Fibroblast of skin of left biceps (primary cell): ENCODE results near the gene ACYP2.
A peak's percentile ranks its signal among the peaks of the same experiment; 100 is the strongest.
"Not testable (repeated sequence)": the region's sequence is repeated elsewhere in the genome, so short reads cannot be mapped to it uniquely, and the experiment has no call there.

Experiments used
- DNase-seq, 2 experiments: peaks; one replicate each; pipeline ENCODE4 v3.0.0-alpha.2; 2013; ENCODE audit warnings: low read depth in 2 of 2

ACYP2 gene

GRCh38 chr2:54321047-54321446 is 205.6 kb downstream of the ACYP2 start:
- no peak for DNase-seq

DNA sequence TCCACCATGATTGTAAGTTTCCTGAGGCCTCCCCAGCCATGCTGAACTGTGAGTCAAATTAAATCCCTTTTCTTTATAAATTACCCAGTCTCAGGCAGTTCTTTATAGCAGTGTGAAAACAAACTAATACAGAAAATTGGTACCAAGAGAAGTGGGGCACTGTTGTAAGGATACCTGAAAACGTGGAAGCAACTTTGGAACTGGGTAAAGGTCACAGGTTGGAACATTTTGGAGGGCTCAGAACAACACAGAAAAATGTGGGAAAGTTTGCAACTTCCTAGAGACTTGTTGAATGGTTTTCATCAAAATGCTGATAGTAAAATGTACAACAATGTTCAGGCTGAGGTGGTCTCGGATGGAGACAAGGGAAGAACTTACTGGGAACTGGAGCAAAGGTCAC is 209.1 kb downstream of the ACYP2 start:
- DNase-seq: not testable (repeated sequence)

GRCh38 chr2:54325148-54325547 is 209.7 kb downstream of the ACYP2 start:
- DNase-seq: no peak

DNA sequence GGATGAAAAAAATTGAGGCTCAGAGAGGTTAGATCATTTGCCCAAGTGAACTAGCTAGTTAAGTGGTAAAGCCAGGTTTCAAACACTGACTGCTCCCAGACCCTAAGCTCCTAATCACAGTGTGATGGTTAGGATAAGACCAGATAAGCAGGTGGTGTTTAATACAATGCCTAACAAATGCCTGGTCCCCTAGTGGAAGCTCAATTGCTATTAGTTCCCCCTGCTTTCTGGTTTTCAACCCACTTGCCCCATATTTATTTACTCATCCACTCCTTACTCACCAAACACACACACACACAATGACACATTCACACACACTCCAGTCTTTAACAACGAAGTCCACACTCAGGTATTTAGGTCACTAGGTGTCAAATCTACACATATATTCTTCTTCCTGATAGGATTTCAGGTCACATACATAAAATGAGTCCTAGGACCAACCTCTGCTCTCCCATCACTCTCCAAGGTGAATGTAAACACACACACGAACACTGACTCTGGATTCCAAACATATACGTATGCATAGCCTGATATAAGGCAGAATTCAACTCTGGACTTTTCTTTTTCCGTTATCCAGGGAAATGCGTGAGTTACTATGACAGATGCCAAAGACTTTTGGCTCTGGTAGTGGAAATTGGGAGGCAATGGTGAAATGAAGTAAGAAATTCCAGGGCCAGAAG is 214.2 kb downstream of the ACYP2 start:
- no peak for DNase-seq

DNA sequence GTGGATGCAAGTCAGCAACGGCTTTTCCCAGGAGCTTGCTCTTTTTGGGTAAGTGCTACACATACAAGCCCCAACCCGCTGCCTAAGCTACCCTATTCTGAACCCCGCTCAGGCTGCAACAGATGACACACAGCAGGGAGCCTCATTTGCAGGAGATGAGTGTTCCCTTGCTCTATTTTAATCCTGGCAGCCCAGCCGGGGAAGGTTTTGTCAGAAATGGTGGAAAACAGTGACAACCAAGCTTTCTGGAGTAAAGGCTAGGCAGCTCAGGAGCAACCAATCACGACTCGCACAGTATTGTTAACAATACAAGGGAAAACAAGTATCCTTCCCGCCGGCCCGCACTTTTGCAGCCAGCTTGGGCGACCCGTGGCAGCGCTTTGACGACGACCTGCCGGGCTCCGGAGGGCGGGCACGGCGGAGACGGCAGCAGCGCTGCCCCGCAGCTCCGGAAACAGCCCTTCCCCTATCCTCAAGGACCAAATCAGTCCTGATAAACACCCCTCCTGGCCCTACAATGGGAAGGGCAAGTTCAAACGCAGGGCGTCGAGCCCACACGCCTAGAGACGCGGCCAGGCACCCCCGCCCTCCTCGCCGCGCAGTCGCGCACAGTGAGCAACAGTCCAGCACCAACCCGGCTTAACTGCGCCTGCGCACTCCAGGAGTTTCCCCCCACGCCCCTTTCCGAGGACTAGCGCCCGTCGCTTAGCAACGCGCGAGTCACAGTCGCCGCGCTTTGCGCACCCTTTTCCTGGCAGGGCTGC is 214.9 kb downstream of the ACYP2 start:
- peak; percentile 77 to 81 for DNase-seq

DNA sequence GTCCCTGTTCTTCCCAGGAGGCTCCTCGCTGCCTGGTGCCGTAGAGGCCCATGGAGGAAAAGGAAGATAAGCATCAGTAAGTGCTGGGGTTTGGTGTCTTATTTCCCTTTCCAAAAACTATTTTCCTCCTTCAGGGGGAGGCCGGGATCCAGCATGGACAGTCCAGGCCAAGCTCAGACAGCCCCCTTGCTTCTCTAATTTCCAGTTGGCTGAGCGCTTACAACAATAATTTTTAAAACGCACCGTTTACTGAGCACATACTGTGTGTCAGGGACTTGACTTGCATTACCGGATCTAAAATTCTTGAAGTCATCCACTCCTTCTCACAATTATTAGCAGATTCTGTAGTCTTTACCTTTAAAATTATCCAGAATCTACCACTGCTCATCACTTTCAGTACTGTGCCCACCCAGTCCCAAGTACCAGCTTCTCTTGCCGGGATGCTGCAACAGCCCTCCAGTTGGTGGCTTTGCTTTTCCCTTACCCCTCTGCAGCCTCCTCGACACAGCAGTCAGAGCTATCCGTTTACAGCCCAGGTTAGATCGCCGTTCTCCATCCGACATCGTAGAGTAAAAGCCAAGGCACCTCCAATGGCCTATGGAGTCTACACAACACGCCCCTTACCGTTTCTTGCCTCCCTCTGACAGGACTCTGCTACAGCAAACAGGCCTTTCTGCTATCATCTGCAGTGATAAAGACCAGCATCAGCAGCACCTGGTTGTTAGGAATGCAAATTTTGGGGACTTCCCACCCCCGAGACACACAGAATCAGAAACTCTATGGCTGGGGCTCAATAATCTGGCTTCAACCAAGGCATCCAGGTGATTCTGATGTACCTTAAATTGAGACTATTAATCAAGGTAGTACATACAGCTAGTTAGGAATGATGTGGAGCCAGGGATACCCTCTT is 215.8 kb downstream of the ACYP2 start:
- no peak for DNase-seq

GRCh38 chr2:54332386-54332785 is 217.0 kb downstream of the ACYP2 start:
- no peak for DNase-seq

- DNase-seq: peak; percentile 71 to 74
Measured at GRCh38 chr2:54336136-54336976, 220.9 kb downstream of the ACYP2 start.

- no peak for DNase-seq
Measured at GRCh38 chr2:54336977-54337255, 221.5 kb downstream of the ACYP2 start.

DNA sequence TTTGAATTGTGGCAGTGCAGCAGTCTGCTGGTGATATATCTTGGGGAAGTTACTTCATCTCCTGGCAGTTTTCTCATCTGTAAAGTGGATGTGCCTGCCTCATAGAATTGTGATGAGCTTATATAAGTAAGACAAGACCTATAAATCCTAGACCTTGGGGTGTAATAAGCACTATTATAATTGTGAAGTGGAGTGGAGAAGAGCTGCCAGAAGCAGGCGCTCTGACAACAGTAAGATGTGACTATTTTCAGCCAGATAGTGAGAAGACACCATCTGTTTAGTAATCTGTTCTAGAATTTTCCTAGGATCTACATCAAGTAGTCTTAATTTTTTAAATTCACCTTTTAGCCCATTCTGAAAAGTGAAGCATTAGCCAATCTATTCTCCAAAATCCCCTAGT is 226.2 kb downstream of the ACYP2 start:
- no peak for DNase-seq

DNA sequence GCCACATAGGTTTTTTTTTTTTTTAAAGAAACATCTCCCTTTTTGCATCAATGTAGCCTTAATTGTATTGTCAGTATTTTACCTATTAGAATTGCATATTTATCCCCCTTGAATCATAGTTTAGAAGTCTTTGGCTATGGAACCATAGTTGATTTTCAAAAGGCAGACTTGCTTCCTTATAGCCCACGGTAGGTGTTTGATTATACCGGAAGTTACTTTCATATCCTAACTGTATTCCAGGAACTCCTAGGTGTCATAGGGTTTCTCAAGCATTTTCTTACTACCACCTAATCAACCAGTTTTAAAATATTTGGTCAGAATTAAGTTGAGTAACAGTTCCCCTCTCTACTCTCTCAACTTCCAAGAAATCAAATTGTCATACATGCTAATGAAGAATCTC is 227.2 kb downstream of the ACYP2 start:
- no peak for DNase-seq

DNA sequence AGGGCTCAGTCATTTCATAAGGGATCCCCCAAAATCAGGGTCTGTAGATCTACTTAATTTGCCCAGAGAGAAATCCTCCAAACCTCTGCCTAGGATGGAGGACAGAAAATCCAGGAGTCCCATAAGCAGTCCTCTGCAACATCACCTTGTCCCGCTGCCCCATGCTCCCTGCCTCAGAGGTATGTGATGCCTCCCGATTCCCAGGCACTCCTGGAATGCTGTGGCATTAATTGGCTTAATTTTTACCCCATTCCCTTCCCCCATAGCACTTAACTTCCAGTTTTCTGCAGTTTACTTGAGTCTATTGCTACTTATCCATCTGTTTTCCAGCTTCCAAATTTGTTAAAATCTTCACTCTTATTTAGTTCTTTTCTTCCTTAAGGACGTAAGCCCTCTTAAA is 232.2 kb downstream of the ACYP2 start:
- no peak for DNase-seq

- DNase-seq: no peak
Measured at GRCh38 chr2:54348646-54349045, 233.2 kb downstream of the ACYP2 start.

- no peak for DNase-seq
Measured at GRCh38 chr2:54350426-54350825, 235.0 kb downstream of the ACYP2 start.

DNA sequence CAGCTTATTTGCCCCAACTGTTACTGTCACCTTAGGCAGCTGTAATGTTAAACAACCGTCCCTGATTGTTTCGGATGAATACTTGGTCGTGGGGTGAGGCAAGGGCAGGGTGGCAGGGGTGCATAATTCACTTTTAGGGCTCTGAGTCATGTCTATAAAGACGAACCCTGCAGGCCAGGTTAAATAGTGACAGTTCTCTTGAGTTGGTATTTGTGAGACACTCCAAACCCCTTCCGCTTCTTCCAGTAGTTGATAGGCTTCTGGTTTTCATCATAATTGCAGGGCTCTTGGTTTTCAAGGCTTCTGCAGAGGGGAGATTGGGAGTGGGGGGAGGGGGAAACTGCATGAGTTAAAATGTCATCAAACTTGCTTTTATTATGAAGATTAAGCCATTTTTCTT is 237.8 kb downstream of the ACYP2 start:
- no peak for DNase-seq
